GM23338 (cell line): ENCODE results near the gene MEF2A. TPM values are rescaled to one million over a fixed set of nuclear protein-coding genes. Genes with fewer than 3 reads are reported as not detected.

Source experiments
- ATAC-seq: fragments of 200-7000 bp; cut with Tn5 transposase; 3 replicates; pipeline ENCODE4 v1.9.1; 2020
- DNase-seq: peaks from one replicate; pipeline ENCODE4 v3.0.0-alpha.2; 2015; ENCODE audit warnings: low spot score
- H2AFZ ChIP-seq: fragments of 200-600 bp; sonication (generic); 2 replicates; pipeline ENCODE4 v1.8.0; 2016; ENCODE audit warnings: antibody characterized with exemption, mild to moderate bottlenecking, moderate library complexity
- H3F3A ChIP-seq: fragments of 200-600 bp; sonication (generic); replicated peaks from 2 replicates; pipeline ENCODE4 v1.8.0; 2017; ENCODE audit warnings: antibody characterized with exemption, mixed run types, low read depth
- H3K27ac ChIP-seq: fragments of 200-600 bp; sonication (generic); 2 replicates; pipeline ENCODE4 v1.6.1; 2016; ENCODE audit warnings: low read depth
- H3K27me3 ChIP-seq: fragments of 200-600 bp; sonication (generic); 2 replicates; pipeline ENCODE4 v1.8.0; 2016; ENCODE audit warnings: mild to moderate bottlenecking, mixed run types, moderate library complexity; ENCODE audit not compliant: insufficient read depth
- H3K36me3 ChIP-seq: fragments of 200-600 bp; sonication (generic); 2 replicates; pipeline ENCODE4 v1.8.0; 2016; ENCODE audit warnings: mild to moderate bottlenecking; ENCODE audit not compliant: insufficient read depth
- H3K4me1 ChIP-seq: fragments of 200-600 bp; sonication (generic); 2 replicates; pipeline ENCODE4 v1.8.0; 2016; ENCODE audit warnings: mild to moderate bottlenecking, moderate library complexity; ENCODE audit not compliant: insufficient read depth
- H3K4me2 ChIP-seq: fragments of 200-600 bp; sonication (generic); 2 replicates; pipeline ENCODE4 v1.7.1; 2017; ENCODE audit warnings: mixed run types
- H3K4me3 ChIP-seq: fragments of 200-600 bp; sonication (generic); 2 replicates; pipeline ENCODE4 v1.6.1; 2016; ENCODE audit warnings: mixed run types
- H3K79me2 ChIP-seq: fragments of 200-600 bp; sonication (generic); replicated peaks from 2 replicates; pipeline ENCODE4 v1.8.0; 2017; ENCODE audit warnings: mild to moderate bottlenecking; ENCODE audit not compliant: insufficient read depth
- H3K9me2 ChIP-seq: fragments of 200-600 bp; sonication (generic); 2 replicates; pipeline ENCODE4 v1.8.0; 2017; ENCODE audit not compliant: insufficient read depth
- H4K20me1 ChIP-seq: fragments of 200-600 bp; sonication (generic); replicated peaks from 2 replicates; pipeline ENCODE4 v1.8.0; 2017; ENCODE audit warnings: mild to moderate bottlenecking; ENCODE audit not compliant: insufficient read depth
- H3K27ac Mint-ChIP-seq: 2 replicates; pipeline ENCODE4 v1.8.0; 2020; ENCODE audit warnings: inconsistent platforms, mild to moderate bottlenecking, moderate library complexity, mixed read lengths
- H3K27me3 Mint-ChIP-seq: 3 replicates; pipeline ENCODE4 v1.8.0; 2022; ENCODE audit warnings: low read depth, mild to moderate bottlenecking, moderate library complexity, mixed read lengths, inconsistent platforms; ENCODE audit not compliant: insufficient read depth, poor library complexity
- H3K36me3 Mint-ChIP-seq: 3 replicates; pipeline ENCODE4 v1.8.0; 2021; ENCODE audit warnings: low read depth, mild to moderate bottlenecking, inconsistent platforms, moderate library complexity, mixed read lengths
- H3K4me1 Mint-ChIP-seq: 3 replicates; pipeline ENCODE4 v1.8.0; 2020; ENCODE audit warnings: mild to moderate bottlenecking, inconsistent platforms, mixed read lengths
- H3K4me3 Mint-ChIP-seq: 3 replicates; pipeline ENCODE4 v1.8.0; 2021; ENCODE audit warnings: moderate library complexity, mild to moderate bottlenecking, inconsistent platforms, mixed read lengths
- H3K9me3 Mint-ChIP-seq: 3 replicates; pipeline ENCODE4 v1.8.0; 2020; ENCODE audit warnings: moderate library complexity, mild to moderate bottlenecking, inconsistent platforms, mixed read lengths
- CREB1 ChIP-seq: fragments of 250-450 bp; sonication (Bioruptor Pico); IDR thresholded peaks from 2 replicates; pipeline ENCODE4 v1.5.0; 2020; ENCODE audit warnings: low read depth, mild to moderate bottlenecking, moderate library complexity
- ETS1 ChIP-seq: IDR thresholded peaks from 2 replicates; pipeline ENCODE4 v1.6.1; 2016; ENCODE audit warnings: antibody characterized with exemption
- EZH2 ChIP-seq: fragments of 200-600 bp; sonication (generic); IDR thresholded peaks from one replicate; pipeline ENCODE4 v1.8.0; 2017; ENCODE audit warnings: antibody characterized with exemption, mild to moderate bottlenecking, low read depth; ENCODE audit not compliant: unreplicated experiment
- EZH2phosphoT487 ChIP-seq: fragments of 200-600 bp; sonication (generic); IDR thresholded peaks from one replicate; pipeline ENCODE4 v1.8.1; 2018; ENCODE audit warnings: antibody characterized with exemption; ENCODE audit not compliant: unreplicated experiment
- JUNB ChIP-seq: IDR thresholded peaks from one replicate; pipeline ENCODE4 v1.6.1; 2016; ENCODE audit warnings: antibody characterized with exemption; ENCODE audit not compliant: unreplicated experiment
- NANOG ChIP-seq: IDR thresholded peaks from 2 replicates; pipeline ENCODE4 v1.6.1; 2016; ENCODE audit warnings: antibody characterized with exemption, borderline replicate concordance
- POLR2AphosphoS5 ChIP-seq: IDR thresholded peaks from 2 replicates; pipeline ENCODE4 v1.6.1; 2016; ENCODE audit warnings: antibody characterized with exemption, low read depth
- STAT1 ChIP-seq: IDR thresholded peaks from one replicate; pipeline ENCODE4 v1.6.1; 2016; ENCODE audit warnings: antibody characterized with exemption; ENCODE audit not compliant: unreplicated experiment
- ZNF114 ChIP-seq: fragments of 250-450 bp; sonication (Bioruptor Pico); IDR thresholded peaks from 2 replicates; pipeline ENCODE4 v1.5.0; 2020; ENCODE audit warnings: mild to moderate bottlenecking, moderate library complexity
- ZNF331 ChIP-seq: fragments of 250-450 bp; sonication (Bioruptor Pico); IDR thresholded peaks from 2 replicates; pipeline ENCODE4 v1.5.0; 2020; ENCODE audit warnings: low read depth, mild to moderate bottlenecking, moderate library complexity
- ZNF462 ChIP-seq: fragments of 250-450 bp; sonication (Bioruptor Pico); IDR thresholded peaks from 2 replicates; pipeline ENCODE4 v1.5.0; 2020; ENCODE audit warnings: mild to moderate bottlenecking, moderate library complexity
- polyA plus RNA-seq: library from polyadenylated mRNA; unstranded; fragments of >200 nt; fragmentation: Nextera tagmentation; extraction: Ambion mirVana; gene quantifications from 2 replicates; pipeline ENCODE4 v1.2.1, GENCODE V29; 2016
- total RNA-seq: library from RNA; depleted of rRNA; stranded (reverse); fragments of >200 nt; shearing (Covaris generic); gene quantifications from 2 replicates; pipeline ENCODE4 v1.2.3, GENCODE V29; 2014
- TF ChIP-seq, protein P1 (sequence below), 2 experiments: fragments of 200-600 bp in 1 of 2; sonication (generic) in 1 of 2; conservative IDR thresholded peaks; 2 replicates each; pipeline versions ENCODE4 v1.5.1 to v1.6.1; 2016 to 2017; ENCODE audit warnings: antibody characterized with exemption in 2 of 2, low read depth in 2 of 2, mild to moderate bottlenecking in 2 of 2, moderate library complexity in 1 of 2
- TF ChIP-seq, protein P2 (sequence below): IDR thresholded peaks from one replicate; pipeline ENCODE4 v1.6.1; 2018; ENCODE audit warnings: antibody characterized with exemption; ENCODE audit not compliant: unreplicated experiment

MEF2A gene
- total and polyA plus RNA-seq, 2 experiments from 2014 or later, result 20.3 to 42.3 TPM

GRCh38 chr15:99564221-99565048 lies 1.3 kb upstream of the MEF2A start:
- peaks cover 44% of the 10 kb centered on the region for H3K4me1 Mint-ChIP-seq
- H3K27ac ChIP-seq, result no peak overlapping the region
- H3K36me3 Mint-ChIP-seq, result no peaks in the 10 kb centered on the region
- TF ChIP-seq ETS1 (no peak), ZNF462 (no peak), EZH2 (no peak), JUNB (no peak), NANOG (no peak), ZNF331 (CRISPR knock-in tag) (no peak), EZH2phosphoT487 (no peak), ZNF114 (CRISPR knock-in tag) (no peak), CREB1 (CRISPR knock-in tag) (no peak), POLR2AphosphoS5 (no peak), STAT1 (no peak)
- TF ChIP-seq, protein P1, sequence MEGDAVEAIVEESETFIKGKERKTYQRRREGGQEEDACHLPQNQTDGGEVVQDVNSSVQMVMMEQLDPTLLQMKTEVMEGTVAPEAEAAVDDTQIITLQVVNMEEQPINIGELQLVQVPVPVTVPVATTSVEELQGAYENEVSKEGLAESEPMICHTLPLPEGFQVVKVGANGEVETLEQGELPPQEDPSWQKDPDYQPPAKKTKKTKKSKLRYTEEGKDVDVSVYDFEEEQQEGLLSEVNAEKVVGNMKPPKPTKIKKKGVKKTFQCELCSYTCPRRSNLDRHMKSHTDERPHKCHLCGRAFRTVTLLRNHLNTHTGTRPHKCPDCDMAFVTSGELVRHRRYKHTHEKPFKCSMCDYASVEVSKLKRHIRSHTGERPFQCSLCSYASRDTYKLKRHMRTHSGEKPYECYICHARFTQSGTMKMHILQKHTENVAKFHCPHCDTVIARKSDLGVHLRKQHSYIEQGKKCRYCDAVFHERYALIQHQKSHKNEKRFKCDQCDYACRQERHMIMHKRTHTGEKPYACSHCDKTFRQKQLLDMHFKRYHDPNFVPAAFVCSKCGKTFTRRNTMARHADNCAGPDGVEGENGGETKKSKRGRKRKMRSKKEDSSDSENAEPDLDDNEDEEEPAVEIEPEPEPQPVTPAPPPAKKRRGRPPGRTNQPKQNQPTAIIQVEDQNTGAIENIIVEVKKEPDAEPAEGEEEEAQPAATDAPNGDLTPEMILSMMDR (conservative IDR thresholded peaks at IDR 0.05; ENCODE audit: low read depth in 2 of 2), result no peak
- TF ChIP-seq, protein P2, sequence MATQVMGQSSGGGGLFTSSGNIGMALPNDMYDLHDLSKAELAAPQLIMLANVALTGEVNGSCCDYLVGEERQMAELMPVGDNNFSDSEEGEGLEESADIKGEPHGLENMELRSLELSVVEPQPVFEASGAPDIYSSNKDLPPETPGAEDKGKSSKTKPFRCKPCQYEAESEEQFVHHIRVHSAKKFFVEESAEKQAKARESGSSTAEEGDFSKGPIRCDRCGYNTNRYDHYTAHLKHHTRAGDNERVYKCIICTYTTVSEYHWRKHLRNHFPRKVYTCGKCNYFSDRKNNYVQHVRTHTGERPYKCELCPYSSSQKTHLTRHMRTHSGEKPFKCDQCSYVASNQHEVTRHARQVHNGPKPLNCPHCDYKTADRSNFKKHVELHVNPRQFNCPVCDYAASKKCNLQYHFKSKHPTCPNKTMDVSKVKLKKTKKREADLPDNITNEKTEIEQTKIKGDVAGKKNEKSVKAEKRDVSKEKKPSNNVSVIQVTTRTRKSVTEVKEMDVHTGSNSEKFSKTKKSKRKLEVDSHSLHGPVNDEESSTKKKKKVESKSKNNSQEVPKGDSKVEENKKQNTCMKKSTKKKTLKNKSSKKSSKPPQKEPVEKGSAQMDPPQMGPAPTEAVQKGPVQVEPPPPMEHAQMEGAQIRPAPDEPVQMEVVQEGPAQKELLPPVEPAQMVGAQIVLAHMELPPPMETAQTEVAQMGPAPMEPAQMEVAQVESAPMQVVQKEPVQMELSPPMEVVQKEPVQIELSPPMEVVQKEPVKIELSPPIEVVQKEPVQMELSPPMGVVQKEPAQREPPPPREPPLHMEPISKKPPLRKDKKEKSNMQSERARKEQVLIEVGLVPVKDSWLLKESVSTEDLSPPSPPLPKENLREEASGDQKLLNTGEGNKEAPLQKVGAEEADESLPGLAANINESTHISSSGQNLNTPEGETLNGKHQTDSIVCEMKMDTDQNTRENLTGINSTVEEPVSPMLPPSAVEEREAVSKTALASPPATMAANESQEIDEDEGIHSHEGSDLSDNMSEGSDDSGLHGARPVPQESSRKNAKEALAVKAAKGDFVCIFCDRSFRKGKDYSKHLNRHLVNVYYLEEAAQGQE, result no peak
- ATAC-seq (peak; percentile 12), DNase-seq (no peak)
- peaks cover 45% of the 10 kb centered on the region for H3K4me1 ChIP-seq
- no peaks in the 10 kb centered on the region for H3K9me3 Mint-ChIP-seq
- H4K20me1 ChIP-seq, result peaks cover 9% of the 10 kb centered on the region; the same call in 1 of the 2 replicates
- H3K27me3 Mint-ChIP-seq, result peaks cover 10% of the 10 kb centered on the region
- peaks cover 30% of the 10 kb centered on the region for H3K79me2 ChIP-seq
- H3F3A ChIP-seq, result no peaks in the 10 kb centered on the region; the same call in 1 of the 2 replicates
- H3K4me2 ChIP-seq, result peak overlapping the region; percentile 83
- H3K4me3 ChIP-seq, result peak overlapping the region; percentile 58
- no peaks in the 10 kb centered on the region for H3K27me3 ChIP-seq
- H3K27ac Mint-ChIP-seq, result peak overlapping the region; percentile 20; the same call in 1 of the 2 replicates
- H2AFZ ChIP-seq, result peak overlapping the region; percentile 44
- no peaks in the 10 kb centered on the region for H3K36me3 ChIP-seq
- H3K9me2 ChIP-seq, result no peaks in the 10 kb centered on the region
- peak overlapping the region; percentile 65 for H3K4me3 Mint-ChIP-seq
